Amygdala (tissue), 56 donors: Measurements from ENCODE around the gene LRP1-AS.

ENCODE experiments used
- DNase-seq, 56 donors: peaks; one replicate each; lab custom pipeline; 2025; lab: John Stamatoyannopoulos, UW

The LRP1-AS gene

GRCh38 chr12:57146961-57147944 is at the start of gene LRP1-AS:
LRP1-AS (minus strand) TSS chr12:57147619.
- DNase-seq = peak in 2 of 56 donors; percentile 16 to 46

DNA sequence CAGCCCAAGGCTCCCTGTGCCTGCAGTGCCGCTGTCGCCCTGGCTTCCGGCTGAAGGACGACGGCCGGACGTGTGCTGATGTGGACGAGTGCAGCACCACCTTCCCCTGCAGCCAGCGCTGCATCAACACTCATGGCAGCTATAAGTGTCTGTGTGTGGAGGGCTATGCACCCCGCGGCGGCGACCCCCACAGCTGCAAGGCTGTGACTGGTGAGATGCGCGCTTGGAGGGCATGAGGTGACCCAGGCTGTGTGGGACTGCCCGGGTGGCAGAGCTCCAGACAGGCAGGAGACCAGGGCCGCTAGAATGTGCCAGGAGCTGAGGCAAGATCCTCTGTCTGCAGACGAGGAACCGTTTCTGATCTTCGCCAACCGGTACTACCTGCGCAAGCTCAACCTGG is 49.5 kb upstream of the LRP1-AS start:
- DNase-seq = no peak

DNA sequence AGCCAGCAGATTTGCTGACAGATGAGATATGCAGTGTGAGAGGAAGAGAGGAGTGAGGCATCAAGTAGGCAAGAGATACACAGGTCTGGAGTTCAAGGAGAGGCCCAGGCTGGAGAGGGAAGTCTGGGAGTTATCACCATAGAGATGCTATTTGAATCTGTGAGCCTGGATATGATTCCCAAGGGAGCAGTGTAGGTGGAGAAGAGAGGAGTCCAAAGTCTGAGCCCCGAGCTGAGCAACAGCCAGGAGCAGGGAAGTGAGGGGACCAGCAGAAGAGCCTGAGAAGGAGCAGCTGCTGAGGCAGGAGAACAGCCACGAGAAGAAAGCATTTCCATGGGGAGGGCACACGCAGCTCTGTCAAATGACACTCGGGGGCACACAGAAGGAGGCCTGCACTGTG is 49.0 kb upstream of the LRP1-AS start:
- DNase-seq = no peak

GRCh38 chr12:57195611-57196371 is 48.4 kb upstream of the LRP1-AS start:
- no peak for DNase-seq

- DNase-seq = peak in 10 of 56 donors; percentile 13 to 40 (median 30)
These were observed 47.8 kb upstream of the LRP1-AS start for GRCh38 chr12:57195186-57195585.

DNA sequence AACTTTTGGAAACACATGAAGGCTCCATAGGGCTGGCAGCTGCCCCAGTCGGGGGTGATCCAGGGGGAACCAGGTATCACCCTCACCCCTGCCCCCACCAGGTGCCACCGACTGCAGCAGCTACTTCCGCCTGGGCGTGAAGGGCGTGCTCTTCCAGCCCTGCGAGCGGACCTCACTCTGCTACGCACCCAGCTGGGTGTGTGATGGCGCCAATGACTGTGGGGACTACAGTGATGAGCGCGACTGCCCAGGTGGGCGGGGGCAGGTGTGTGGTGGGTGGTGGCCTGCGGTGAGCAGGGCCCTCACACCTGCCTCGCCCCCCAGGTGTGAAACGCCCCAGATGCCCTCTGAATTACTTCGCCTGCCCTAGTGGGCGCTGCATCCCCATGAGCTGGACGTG is 46.8 kb upstream of the LRP1-AS start:
- DNase-seq = no peak

- DNase-seq = peak in 1 of 56 donors; percentile 13
These were observed 46.4 kb upstream of the LRP1-AS start for GRCh38 chr12:57193706-57194245.

DNA sequence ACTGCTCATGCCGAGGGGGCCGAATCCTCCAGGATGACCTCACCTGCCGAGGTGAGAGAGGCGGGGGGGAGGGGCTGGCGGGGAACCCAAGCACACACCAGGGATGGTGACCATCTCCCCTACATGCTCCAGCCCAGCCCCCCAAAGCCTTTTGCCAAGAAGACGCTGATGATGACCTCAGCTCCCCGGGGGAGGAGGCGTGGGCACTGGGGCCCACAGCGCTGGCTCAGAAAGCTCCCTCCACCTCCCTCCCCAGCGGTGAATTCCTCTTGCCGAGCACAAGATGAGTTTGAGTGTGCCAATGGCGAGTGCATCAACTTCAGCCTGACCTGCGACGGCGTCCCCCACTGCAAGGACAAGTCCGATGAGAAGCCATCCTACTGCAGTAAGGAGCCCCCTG is 45.5 kb upstream of the LRP1-AS start:
- no peak for DNase-seq

DNA sequence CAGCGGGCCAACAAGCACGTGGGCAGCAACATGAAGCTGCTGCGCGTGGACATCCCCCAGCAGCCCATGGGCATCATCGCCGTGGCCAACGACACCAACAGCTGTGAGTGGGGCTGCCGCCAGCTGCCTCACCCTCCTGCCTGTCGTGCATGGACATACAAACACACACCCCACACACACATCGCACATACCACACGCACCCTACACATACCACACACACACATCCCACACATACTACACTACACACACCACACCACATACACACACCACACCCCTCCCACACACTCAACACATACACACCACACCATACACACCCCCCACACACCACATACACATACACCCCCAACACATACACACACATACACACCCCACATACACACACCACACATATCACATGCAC is 44.0 kb upstream of the LRP1-AS start:
- DNase-seq = no peak

DNA sequence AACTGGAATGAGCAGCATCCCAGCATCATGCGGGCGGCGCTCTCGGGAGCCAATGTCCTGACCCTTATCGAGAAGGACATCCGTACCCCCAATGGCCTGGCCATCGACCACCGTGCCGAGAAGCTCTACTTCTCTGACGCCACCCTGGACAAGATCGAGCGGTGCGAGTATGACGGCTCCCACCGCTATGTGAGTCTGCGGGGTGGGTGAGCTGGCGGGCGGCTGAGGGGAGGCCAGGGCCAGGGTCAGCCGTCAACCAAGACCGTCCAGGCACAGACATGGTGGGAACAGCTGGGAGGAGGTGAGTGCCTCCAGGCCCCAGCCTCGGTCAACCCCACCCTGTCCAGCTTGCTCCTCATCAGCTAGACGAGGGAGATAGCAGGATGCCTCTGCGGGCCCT is 43.4 kb upstream of the LRP1-AS start:
- no peak for DNase-seq

DNA sequence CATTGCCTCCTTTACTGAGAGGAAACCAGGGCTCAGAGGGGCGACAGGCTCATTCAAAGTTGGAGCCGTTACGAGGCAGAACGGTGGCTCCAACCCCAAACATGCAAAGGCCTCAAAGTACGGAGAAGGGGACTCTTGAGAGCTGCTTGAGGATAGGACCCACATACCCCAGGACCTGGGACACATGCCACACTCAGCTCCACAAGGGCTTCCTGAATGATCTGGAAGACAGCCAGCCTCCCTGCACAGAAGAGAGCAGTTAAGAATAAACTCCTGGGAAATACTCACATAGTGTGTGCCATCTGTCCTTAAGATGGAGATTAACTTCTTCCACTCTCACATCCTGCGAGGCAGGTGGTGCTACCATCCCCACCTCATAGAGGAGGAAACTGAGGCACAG is 42.6 kb upstream of the LRP1-AS start:
- DNase-seq = peak in 17 of 56 donors; percentile 16 to 50 (median 27)

DNA sequence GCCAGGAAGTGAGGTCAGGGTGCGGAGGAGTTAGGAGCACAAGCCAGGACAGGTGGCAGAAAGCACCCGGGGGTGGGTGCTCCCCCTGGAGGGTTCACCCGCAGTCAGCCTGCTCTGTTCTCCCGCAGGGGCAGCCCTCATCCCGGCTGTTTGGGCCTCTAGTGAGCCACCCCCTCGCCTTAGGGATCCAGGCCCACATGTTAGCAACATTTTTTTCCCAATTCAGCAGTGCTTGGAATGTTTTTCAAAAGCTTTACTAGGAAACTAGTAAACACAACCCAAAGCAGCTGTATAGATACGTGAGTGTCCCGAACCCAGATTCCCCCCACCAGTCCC is 40.6 kb upstream of the LRP1-AS start:
- no peak for DNase-seq

DNA sequence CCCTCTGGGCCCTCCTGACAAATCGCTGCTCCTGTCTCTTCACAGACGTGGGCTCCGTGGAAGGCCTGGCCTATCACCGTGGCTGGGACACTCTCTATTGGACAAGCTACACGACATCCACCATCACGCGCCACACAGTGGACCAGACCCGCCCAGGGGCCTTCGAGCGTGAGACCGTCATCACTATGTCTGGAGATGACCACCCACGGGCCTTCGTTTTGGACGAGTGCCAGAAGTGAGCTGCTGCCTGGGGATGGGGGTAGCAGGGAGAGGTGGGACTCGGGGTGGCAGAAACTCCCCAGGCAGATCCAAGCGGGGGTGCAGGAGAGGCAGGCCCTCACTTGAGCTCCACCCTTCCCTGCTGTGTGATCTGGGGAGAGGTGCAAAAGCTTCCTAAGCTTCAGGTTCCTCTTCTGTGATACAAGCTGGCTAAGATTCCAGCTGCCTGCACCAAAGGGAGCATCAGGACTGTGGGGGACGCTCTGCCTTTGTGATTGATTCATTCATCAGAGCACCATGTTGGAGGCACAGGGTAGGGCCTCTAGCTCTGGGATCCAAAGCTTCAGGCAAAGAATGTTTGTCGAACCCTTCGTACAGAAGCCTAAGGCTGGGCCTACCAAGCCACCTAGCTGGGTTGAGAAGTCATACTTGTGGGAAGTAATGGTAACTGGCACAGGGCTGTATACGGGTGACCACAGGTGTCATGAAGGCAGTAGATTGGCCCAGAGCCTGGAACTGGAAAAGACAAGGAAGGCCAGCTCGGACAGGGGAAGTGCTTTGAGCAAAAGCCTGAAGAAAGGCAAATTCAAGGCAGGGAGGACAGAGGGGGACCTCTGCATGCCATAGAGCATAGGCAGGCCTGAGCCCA is 40.0 kb upstream of the LRP1-AS start:
- DNase-seq = peak in 21 of 56 donors; percentile 18 to 75 (median 29)

DNA sequence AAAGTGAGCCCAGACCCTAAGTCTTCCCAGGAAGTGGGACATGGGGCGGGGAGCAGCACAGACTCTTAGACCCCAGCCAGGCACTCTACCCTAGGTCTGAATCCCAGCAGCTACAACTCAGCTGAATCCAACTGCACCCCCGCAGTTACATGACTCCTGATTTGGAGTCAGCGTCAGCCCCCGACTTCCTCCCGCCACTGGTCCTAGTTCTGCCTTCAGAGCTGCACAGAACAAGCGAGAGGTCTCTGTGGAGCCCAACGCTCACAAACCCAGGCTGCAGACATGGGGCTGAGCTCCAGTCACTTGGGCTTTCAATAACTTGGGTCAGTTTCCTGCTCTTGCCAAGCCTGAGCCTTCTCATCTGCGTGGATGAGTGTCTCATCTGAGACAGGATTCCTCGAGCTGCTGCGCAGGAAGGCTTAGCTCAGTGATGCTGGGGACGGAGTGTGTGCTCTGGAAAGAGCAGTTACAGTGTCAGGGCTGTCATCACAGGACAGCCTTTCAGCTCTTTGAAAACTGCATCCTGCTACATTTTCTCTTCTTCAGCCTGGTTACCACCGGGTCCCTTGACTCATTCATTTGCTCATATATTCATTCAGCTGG is 38.6 kb upstream of the LRP1-AS start:
- DNase-seq = no peak

GRCh38 chr12:57185403-57185802 is 38.0 kb upstream of the LRP1-AS start:
- DNase-seq = no peak

DNA sequence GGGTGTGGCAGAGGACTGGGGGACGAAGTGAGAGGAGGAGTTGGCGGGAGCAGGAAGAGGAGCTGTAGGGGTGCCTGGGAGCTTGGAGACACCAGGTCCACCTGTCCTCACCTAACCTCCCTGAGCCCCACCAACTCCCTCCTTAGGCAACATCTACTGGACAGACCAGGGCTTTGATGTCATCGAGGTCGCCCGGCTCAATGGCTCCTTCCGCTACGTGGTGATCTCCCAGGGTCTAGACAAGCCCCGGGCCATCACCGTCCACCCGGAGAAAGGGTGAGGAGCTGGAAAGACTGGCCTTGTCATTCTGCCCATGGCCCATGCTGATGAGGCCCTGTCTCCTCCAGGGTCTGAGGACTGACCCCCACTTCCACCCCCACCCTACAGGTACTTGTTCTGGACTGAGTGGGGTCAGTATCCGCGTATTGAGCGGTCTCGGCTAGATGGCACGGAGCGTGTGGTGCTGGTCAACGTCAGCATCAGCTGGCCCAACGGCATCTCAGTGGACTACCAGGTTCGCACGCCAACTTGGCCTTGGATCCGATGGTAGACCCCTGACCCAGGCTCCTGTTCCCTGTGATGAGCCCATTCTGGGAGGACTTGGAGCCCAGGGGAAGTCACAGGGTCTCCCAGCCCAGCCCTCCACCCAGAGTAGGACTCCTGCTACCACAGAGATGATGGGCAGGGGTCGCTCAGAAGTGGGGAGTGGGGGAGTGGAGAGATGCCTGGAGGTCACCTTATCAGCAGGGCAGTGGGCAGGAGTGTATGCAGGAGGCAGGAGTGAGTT is 36.7 kb upstream of the LRP1-AS start:
- DNase-seq = no peak

- DNase-seq = peak in 36 of 56 donors; percentile 5 to 69 (median 33)
These were observed 35.6 kb upstream of the LRP1-AS start for GRCh38 chr12:57182918-57183575.

DNA sequence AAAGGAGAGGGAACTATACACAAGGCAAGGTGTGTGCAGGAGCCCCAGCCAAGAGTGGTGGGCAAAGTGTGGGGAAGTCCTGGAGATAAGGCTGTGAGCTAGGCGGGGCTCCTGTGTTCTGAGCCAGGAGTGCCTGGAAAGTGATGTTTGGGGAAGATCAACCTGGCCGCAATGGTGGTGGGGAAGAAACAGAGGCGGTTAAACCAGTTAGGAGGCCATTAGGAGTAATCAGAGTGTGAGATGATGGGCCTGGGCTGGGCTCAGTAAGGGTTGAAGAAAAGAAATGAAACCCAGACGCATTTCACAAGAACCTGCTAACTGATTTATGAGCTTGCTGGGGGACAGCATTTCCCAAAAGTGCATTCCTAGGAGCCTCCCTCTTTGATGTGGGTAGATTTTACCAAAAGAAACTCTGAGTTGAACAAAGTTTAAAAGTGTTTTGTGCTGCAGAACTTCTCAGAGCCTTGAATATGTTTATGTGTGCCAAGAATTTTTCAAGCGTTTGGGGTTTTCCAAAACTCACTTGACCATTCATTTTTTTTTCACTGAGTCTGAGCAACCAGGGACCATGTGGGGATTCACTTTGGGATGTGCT is 34.2 kb upstream of the LRP1-AS start:
- DNase-seq = no peak
